ENCODE measurements around the gene CCDC148.
"Not testable (repeated sequence)": the region's sequence is repeated elsewhere in the genome, so short reads cannot be mapped to it uniquely, and the experiment has no call there.

Gene CCDC148

GRCh38 chr2:158482594-158482993 lies 26.0 kb upstream of the CCDC148 start:
- DNase-seq (ENCODE audit: low read depth, low spot score): no peak

- DNase-seq (ENCODE audit: low read depth, low spot score): no peak
Measured at GRCh38 chr2:158481116-158481515, 24.6 kb upstream of the CCDC148 start.

- DNase-seq (ENCODE audit: low read depth, low spot score): no peak
Measured at GRCh38 chr2:158478816-158479215, 22.3 kb upstream of the CCDC148 start.

GRCh38 chr2:158478237-158478636 lies 21.7 kb upstream of the CCDC148 start:
- DNase-seq (ENCODE audit: low read depth, low spot score): no peak

- no peak for DNase-seq (ENCODE audit: low read depth, low spot score)
Measured at GRCh38 chr2:158477202-158477601, 20.6 kb upstream of the CCDC148 start.

GRCh38 chr2:158474526-158475011 lies 18.0 kb upstream of the CCDC148 start:
- DNase-seq (ENCODE audit: low read depth, low spot score): not testable (repeated sequence)

- no peak for DNase-seq (ENCODE audit: low read depth, low spot score)
Measured at GRCh38 chr2:158473719-158474392, 17.3 kb upstream of the CCDC148 start.

- not testable (repeated sequence) for DNase-seq (ENCODE audit: low read depth, low spot score)
Measured at GRCh38 chr2:158473300-158473699, 16.7 kb upstream of the CCDC148 start.

GRCh38 chr2:158472829-158473228 lies 16.3 kb upstream of the CCDC148 start:
- DNase-seq (ENCODE audit: low read depth, low spot score): not testable (repeated sequence)

GRCh38 chr2:158467248-158467647 lies 10.7 kb upstream of the CCDC148 start:
- no peak for DNase-seq (ENCODE audit: low read depth, low spot score)

GRCh38 chr2:158464426-158465281 lies 8.1 kb upstream of the CCDC148 start:
- DNase-seq (ENCODE audit: low read depth, low spot score): no peak

GRCh38 chr2:158463496-158464095 lies 7.0 kb upstream of the CCDC148 start:
- DNase-seq (ENCODE audit: low read depth, low spot score): peak; percentile 68

GRCh38 chr2:158460632-158461297 lies 4.2 kb upstream of the CCDC148 start:
- no peak for DNase-seq (ENCODE audit: low read depth, low spot score)

- DNase-seq (ENCODE audit: low read depth, low spot score): no peak
Measured at GRCh38 chr2:158459161-158460003, 2.8 kb upstream of the CCDC148 start.

- DNase-seq (ENCODE audit: low read depth, low spot score): no peak
Measured at GRCh38 chr2:158458617-158458920, 2.0 kb upstream of the CCDC148 start.

GRCh38 chr2:158457826-158458616 lies 1.5 kb upstream of the CCDC148 start:
- DNase-seq (ENCODE audit: low read depth, low spot score): peak; percentile 97

GRCh38 chr2:158457092-158457825 lies 706 bp upstream of the CCDC148 start:
- peak; percentile 67 for DNase-seq (ENCODE audit: low read depth, low spot score)

GRCh38 chr2:158443606-158444005 lies 12.9 kb downstream of the CCDC148 start:
- no peak for DNase-seq (ENCODE audit: low read depth, low spot score)

GRCh38 chr2:158439062-158439461 lies 17.5 kb downstream of the CCDC148 start:
- not testable (repeated sequence) for DNase-seq (ENCODE audit: low read depth, low spot score)

Measured in ELF-1 (cell line).